GM12891 (cell line): ENCODE results near the gene SOSTDC1.

Experiments
- DNase-seq: peaks from one replicate; pipeline ENCODE4 v3.0.0; 2011; ENCODE audit warnings: low spot score; ENCODE audit not compliant: insufficient read length
- FAIRE-seq: peaks from 2 replicates; lab custom pipeline; 2011; peaks lifted over from hg19 to GRCh38; lab: Jason Lieb, UNC
- PAX5 ChIP-seq: IDR thresholded peaks from 2 replicates; pipeline ENCODE4 v1.6.1; 2011; ENCODE audit warnings: low read length, moderate library complexity, mild to moderate bottlenecking; ENCODE audit not compliant: insufficient read depth, severe bottlenecking
- POLR2A ChIP-seq: IDR thresholded peaks from 2 replicates; pipeline ENCODE4 v1.6.1; 2011; ENCODE audit warnings: low read depth, low read length, control low read depth
- POLR2AphosphoS5 ChIP-seq: IDR thresholded peaks from 2 replicates; pipeline ENCODE4 v1.6.1; 2011; ENCODE audit warnings: low read depth, low read length, control low read depth
- POU2F2 ChIP-seq: IDR thresholded peaks from 2 replicates; pipeline ENCODE4 v1.6.1; 2011; ENCODE audit warnings: low read depth, mild to moderate bottlenecking, control low read depth, low read length, moderate library complexity
- SPI1 ChIP-seq: IDR thresholded peaks from 2 replicates; pipeline ENCODE4 v1.6.1; 2011; ENCODE audit warnings: low read depth, low read length, control low read depth
- TAF1 ChIP-seq: IDR thresholded peaks from 2 replicates; pipeline ENCODE4 v1.6.1; 2011; ENCODE audit warnings: low read depth, low read length, control low read depth

SOSTDC1 gene

GRCh38 chr7:16420649-16421332 is 44.7 kb downstream of the SOSTDC1 start:
- TF ChIP-seq TAF1, result no peak
- no peak for TF ChIP-seq POLR2AphosphoS5
- TF ChIP-seq POU2F2, result no peak
- TF ChIP-seq SPI1, result no peak
- TF ChIP-seq PAX5, result no peak
- TF ChIP-seq POLR2A, result no peak
- DNase-seq (peak; percentile 14), FAIRE-seq (peak; percentile 35)

- DNase-seq (no peak), FAIRE-seq (no peak)
- TF ChIP-seq POLR2AphosphoS5 (no peak), PAX5 (no peak), POLR2A (no peak), POU2F2 (no peak), SPI1 (no peak), TAF1 (no peak)
These were observed 45.2 kb downstream of the SOSTDC1 start for GRCh38 chr7:16420329-16420648.

GRCh38 chr7:16419859-16420258 is 45.7 kb downstream of the SOSTDC1 start:
- no peak for TF ChIP-seq POLR2AphosphoS5
- TF ChIP-seq POU2F2, result no peak
- TF ChIP-seq TAF1, result no peak
- TF ChIP-seq SPI1, result no peak
- TF ChIP-seq POLR2A, result no peak
- no peak for TF ChIP-seq PAX5
- no peak for DNase-seq
- FAIRE-seq, result no peak

GRCh38 chr7:16419126-16419525 is 46.4 kb downstream of the SOSTDC1 start:
- TF ChIP-seq POU2F2 (no peak), POLR2AphosphoS5 (no peak), TAF1 (no peak), SPI1 (no peak), POLR2A (no peak), PAX5 (no peak)
- no peak for DNase-seq
- FAIRE-seq, result no peak

- FAIRE-seq (no peak), DNase-seq (no peak)
- TF ChIP-seq POLR2A, result no peak
These were observed 47.6 kb downstream of the SOSTDC1 start for GRCh38 chr7:16417906-16418305.

GRCh38 chr7:16416289-16417282 is 49.0 kb downstream of the SOSTDC1 start:
- DNase-seq (no peak), FAIRE-seq (no peak)

GRCh38 chr7:16412274-16413254 is 53.0 kb downstream of the SOSTDC1 start:
- DNase-seq (no peak), FAIRE-seq (no peak)
- TF ChIP-seq POLR2AphosphoS5, result no peak
- TF ChIP-seq POU2F2, result no peak
- no peak for TF ChIP-seq SPI1
- no peak for TF ChIP-seq POLR2A
- no peak for TF ChIP-seq PAX5
- no peak for TF ChIP-seq TAF1

More at GRCh38 chr7:16416289-16417282, 49.0 kb downstream of the SOSTDC1 start:
- TF ChIP-seq TAF1, result no peak
- TF ChIP-seq POLR2AphosphoS5, result no peak
- TF ChIP-seq SPI1, result no peak
- no peak for TF ChIP-seq POU2F2
- TF ChIP-seq POLR2A, result no peak
- TF ChIP-seq PAX5, result no peak
